Activated T-helper 9 cell treated with anti-CD3 and anti-CD28 coated beads, Interleukin-2, amount 50 U/mL, for 16 hours (primary cell): Measurements from ENCODE around the gene NRXN3.

Experiments used
- DNase-seq: peaks from one replicate; pipeline ENCODE4 v3.0.0-alpha.2; 2020; ENCODE audit warnings: low read depth

Gene NRXN3

DNA sequence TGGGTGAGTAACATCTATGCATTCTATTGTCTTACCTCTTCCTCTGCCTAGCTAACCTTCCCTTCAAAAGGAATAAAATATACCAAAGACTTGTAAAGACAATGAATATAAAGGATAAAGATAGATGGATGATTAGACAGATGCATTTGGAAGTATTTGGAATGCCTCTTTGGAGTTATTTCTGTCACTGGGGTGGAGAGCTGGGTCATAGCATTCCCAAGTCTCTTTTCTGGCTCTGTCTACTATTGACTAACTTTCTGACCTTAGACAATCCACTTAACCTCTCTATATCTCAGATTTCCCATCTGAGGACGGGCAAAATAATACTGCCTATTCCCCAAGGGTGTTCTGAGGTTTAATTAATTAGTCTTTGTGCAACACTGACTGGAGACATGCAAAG, 1523.8 kb downstream of the NRXN3 start:
- no peak for DNase-seq

DNA sequence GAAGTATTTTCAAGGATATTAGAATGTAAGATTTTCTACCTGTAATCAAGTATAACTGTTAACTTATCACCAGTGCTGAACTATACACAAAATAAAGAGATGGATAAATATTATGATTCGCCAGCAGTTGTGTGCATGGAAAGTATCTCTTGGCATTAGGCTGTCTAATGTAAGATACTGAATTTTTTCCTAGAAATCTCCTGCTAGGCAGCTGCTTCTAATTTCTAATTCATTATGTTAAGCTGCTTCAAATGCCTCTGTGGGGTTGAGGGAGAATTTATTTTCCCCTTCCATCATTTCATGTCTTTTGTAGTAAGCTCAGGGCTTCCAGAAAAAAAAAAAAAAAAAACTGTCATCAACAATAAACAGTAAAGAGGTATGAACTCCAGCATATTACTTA, 1525.1 kb downstream of the NRXN3 start:
- no peak for DNase-seq

DNA sequence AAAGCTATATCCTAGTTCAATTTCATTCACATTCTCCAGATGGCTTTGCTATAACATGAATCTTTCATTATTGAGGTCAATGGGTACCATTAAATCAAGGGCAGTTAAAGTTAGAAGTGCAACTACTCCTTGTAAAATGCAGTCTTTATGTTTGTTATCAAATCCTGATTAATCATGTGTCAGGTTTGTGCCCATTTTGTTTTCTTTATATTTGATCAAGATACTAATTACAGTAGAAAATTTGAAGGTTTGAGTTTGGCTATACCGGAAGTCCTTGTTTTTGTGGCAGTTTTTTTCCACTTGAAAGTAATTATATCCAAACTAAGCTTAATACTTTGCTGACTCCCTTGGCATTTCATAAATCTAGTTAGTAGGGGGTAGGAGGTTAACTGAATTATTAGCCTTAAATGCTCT, 1528.1 kb downstream of the NRXN3 start:
- no peak for DNase-seq

GRCh38 chr14:79699206-79699605, 1529.0 kb downstream of the NRXN3 start:
- no peak for DNase-seq

DNA sequence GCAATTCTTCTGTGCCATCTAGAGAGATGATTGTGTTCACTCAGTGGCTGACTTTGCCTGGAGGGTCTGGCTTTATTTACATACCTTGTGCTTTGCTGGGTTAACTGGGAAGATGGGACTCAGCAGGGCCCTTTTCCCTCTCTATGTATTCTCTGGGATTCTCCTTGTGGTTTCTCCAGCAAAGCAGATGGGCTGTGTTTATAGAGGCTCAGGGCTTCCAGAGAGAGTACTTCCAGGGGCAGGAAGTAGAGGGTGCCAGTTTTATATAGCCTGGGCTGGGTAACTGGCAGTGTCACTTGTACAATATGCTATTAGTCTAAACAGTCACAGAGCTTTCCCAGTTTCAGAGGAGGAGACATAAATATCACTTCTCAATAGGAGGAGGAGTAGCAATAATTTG, 1531.2 kb downstream of the NRXN3 start:
- no peak for DNase-seq

DNA sequence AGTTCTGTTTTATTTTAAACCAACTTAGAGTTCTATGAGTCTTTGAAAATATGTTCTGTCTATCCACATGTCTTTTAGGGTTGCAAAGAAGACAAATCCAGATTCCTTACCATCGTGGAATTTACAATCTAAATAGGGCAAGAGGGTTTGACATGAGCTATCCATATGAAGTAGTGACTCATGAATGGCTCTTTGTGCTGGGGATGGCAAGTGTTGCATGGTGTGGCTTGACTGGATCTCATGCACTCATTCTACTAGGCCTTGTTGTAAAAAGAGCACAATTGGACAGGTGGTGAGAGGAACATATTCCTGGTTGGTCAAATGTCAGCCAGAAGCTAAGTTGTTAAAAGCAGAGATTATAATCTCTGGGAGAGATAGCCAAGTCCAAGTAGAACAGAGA, 1532.0 kb downstream of the NRXN3 start:
- no peak for DNase-seq

DNA sequence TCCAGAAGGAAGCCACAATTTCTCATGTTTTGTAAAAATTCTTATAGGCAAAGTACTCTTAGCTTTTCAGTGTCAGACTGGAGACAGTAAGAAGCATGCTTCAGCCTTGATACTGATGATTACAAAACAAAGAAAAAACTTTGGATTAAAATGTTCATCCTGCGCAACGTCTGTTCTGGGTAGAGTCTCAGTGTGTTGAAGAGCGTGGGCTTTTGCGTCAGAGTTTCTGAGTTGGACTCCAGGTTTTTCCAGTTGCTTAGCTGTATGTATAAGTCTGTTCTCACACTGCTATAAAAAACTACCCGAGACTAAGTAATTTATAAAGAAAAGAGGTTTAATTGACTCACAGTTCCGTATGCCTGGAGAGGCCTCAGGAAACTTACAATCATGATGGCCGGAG, 1533.0 kb downstream of the NRXN3 start:
- no peak for DNase-seq

GRCh38 chr14:79704041-79704807, 1534.1 kb downstream of the NRXN3 start:
- no peak for DNase-seq

DNA sequence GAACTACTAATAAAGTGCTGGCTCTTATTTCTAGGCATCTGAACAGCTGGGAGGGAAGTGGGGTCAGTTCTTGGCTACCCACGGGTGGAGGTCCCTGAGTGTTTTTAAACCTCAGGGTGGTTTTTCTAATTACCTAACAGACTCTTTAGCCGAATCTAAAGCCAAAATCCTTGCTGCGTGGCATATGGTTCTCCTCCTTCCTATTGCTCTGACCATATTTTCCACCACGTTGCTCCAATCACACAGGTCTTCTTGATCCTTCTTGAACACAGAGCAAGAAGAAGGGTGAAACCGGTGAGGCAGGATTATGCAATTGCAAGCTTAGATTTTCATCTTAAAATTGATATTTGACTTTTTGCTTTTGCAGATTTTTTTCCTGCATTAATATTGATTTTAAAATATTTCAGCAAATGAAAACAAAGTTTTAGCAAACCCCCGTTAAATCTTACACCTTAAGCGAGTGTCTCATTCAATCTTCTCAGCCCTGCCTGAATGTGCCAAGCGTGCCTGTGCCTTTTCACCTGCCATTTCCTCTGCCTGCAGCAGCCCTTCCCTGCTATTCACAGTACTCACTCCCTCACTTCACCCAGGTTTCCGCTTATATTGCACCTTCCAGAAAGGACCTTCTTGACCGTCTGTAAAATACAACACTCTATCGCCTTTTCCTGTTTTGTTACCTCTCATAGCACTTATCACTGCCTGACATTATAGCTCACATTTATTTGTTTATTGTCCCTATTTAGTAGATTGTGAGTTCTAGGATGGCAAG, 1535.1 kb downstream of the NRXN3 start:
- DNase-seq: no peak

DNA sequence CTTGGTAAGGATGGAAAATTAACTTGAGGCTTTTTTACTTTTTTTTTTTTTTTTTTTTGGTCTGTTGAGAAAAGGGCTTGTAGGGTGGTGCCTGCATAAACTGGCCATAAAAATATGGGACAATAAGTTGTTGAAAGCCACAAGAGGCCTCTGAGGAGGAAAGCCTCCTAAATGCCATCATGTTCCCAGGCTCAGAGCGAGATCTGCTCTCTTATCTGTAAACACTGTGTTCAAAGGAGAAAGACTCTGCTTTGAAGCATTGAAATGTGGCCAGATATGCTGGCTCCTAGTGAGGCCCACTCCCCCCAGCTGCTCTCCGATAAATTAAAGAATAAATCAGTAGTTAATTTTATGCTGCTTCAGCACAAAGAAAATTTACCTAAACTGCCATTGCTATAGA, 1536.2 kb downstream of the NRXN3 start:
- no peak for DNase-seq

GRCh38 chr14:79708426-79709388, 1538.5 kb downstream of the NRXN3 start:
- DNase-seq: no peak

- DNase-seq: no peak
Measured at GRCh38 chr14:79709573-79709972, 1539.4 kb downstream of the NRXN3 start.

DNA sequence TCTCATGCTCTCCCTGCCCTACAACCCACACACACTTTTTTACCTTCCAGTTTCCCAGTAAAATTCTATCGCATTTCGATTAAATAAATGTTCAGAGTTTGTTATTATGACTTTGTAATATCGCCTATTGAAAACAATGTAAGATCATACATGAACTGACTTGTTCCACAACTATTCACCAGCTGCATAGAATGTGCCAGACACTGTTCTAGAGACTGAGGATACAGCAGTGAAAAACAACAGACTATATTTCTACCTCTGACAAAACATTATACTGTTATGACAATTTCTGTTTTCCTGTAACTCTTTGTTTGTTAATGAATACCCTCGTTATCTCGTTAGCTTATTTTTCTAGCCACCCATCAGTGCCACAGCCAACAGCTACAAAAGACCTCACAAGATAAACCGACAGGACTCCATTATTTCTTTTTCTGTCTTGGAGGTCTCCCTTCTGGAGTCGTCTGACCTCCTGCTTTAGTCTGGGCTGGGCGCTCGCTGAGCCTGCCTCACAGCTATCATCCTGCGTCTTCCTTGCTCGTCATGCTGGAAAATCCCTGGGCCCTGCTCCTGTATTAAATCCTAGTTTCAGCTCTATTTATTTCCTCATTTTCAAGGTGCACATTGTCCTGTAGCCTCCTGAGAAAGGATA, 1542.3 kb downstream of the NRXN3 start:
- no peak for DNase-seq

DNA sequence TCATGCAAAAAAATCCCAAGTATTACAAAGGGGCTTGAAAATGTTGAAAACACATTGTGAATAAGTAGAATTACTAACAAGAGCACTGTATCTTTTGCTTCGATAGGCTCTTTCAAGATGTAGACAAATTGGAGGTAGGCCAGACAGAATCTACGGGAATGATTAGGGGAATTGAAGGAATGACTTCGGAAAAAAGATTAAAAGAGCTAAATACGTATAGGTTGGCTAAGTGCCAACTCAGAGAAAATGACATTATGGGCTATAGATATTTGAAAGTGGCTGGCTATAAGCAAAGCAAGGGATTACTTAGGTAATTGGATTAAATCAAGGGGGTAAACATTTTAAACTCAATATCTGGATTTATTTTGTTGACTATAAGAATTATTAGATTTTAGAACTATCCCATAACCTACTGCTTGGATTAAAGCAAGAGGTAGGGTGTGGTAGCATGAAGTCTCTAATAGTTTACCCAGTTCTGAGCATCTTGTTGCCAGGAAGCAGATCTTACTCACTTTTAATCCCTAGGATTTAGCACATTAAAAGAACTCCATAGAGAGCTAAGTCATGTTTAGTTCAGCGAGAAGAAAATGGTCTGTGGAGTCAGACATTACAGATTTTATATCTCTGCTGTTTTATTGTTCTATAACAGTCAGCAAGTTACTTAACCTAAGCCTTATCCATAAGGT, 1551.4 kb downstream of the NRXN3 start:
- no peak for DNase-seq

GRCh38 chr14:79724934-79725717, 1555.0 kb downstream of the NRXN3 start:
- DNase-seq: no peak

GRCh38 chr14:79727900-79728299, 1557.7 kb downstream of the NRXN3 start:
- no peak for DNase-seq

DNA sequence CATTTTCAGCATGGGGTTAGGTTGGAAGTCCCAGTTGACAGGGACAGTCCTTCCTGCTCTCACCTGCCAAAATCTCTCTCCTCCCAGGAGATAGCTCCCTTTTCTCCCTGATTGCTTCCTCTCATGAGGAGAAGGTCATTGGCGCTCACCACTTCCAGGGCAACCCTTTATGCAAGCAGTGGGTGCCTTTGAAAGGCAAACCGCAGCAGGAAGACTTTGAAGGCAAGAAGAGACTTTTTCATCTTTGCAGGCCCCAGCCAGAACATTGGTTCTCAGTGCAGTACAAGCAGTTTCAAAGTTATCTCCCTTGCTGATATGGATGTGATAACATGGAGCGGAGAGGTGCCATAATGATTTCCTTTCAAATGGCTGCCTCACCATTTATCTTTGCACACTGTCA, 1558.2 kb downstream of the NRXN3 start:
- DNase-seq: no peak

GRCh38 chr14:79729731-79730130, 1559.6 kb downstream of the NRXN3 start:
- no peak for DNase-seq

DNA sequence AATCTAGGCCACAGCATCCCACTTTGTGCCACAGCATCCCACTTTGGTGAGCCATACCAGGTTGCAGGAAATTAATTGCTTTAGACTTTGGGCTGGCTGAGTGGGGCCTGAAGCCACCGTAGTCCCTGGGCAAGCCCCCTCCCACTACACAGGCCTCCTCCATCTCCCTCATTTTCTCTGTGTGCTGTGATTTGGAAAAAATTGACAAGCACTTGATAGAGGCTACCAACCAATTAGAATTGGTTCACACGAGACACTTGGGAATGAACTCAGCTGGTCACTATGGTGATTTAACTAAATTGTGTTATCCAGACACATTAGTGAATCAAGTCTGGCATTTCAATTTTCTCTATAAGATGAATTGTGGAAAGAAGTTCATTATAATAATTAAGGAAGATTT, 1560.0 kb downstream of the NRXN3 start:
- no peak for DNase-seq

GRCh38 chr14:79730953-79731352, 1560.8 kb downstream of the NRXN3 start:
- no peak for DNase-seq
